ENCODE data around the gene FEZ2.

The FEZ2 gene

GRCh38 chr2:36520431-36520830 is 77.5 kb downstream of the FEZ2 start:
- TF ChIP-seq POLR2A (IDR thresholded peaks at IDR 0.05; ENCODE audit: low read length) (no peak), GATA1 (IDR thresholded peaks at IDR 0.05; ENCODE audit: low read depth, low read length) (no peak)
- no peak for DNase-seq

GRCh38 chr2:36516136-36516870 is 81.7 kb downstream of the FEZ2 start:
- DNase-seq, result no peak
- TF ChIP-seq GATA1 (IDR thresholded peaks at IDR 0.05; ENCODE audit: low read depth, low read length) (no peak), POLR2A (IDR thresholded peaks at IDR 0.05; ENCODE audit: low read length) (no peak)

- no peak for TF ChIP-seq POLR2A (IDR thresholded peaks at IDR 0.05; ENCODE audit: low read length)
- TF ChIP-seq GATA1 (IDR thresholded peaks at IDR 0.05; ENCODE audit: low read depth, low read length), result no peak
- no peak for DNase-seq
Observed at GRCh38 chr2:36515538-36515937, 82.4 kb downstream of the FEZ2 start.

GRCh38 chr2:36513661-36514060 is 84.3 kb downstream of the FEZ2 start:
- no peak for DNase-seq
- TF ChIP-seq GATA1 (IDR thresholded peaks at IDR 0.05; ENCODE audit: low read depth, low read length) (no peak), POLR2A (IDR thresholded peaks at IDR 0.05; ENCODE audit: low read length) (no peak)

GRCh38 chr2:36512705-36513104 is 85.3 kb downstream of the FEZ2 start:
- TF ChIP-seq GATA1 (IDR thresholded peaks at IDR 0.05; ENCODE audit: low read depth, low read length) (no peak), POLR2A (IDR thresholded peaks at IDR 0.05; ENCODE audit: low read length) (no peak)
- DNase-seq, result no peak

GRCh38 chr2:36511858-36512603 is 85.9 kb downstream of the FEZ2 start:
- peak; percentile 36 to 55 for DNase-seq
- no peak for TF ChIP-seq POLR2A (IDR thresholded peaks at IDR 0.05; ENCODE audit: low read length)
- no peak for TF ChIP-seq GATA1 (IDR thresholded peaks at IDR 0.05; ENCODE audit: low read depth, low read length)

- no peak for TF ChIP-seq POLR2A (IDR thresholded peaks at IDR 0.05; ENCODE audit: low read length)
- no peak for TF ChIP-seq GATA1 (IDR thresholded peaks at IDR 0.05; ENCODE audit: low read depth, low read length)
- DNase-seq, result no peak
Observed at GRCh38 chr2:36509075-36509474, 88.9 kb downstream of the FEZ2 start.

- peak; percentile 58 to 72 for DNase-seq
- no peak for TF ChIP-seq GATA1 (IDR thresholded peaks at IDR 0.05; ENCODE audit: low read depth, low read length)
- TF ChIP-seq POLR2A (IDR thresholded peaks at IDR 0.05; ENCODE audit: low read length), result no peak
Observed at GRCh38 chr2:36507408-36507812, 90.6 kb downstream of the FEZ2 start.
